HG03175 (cell line): ENCODE data around the gene CBX2.

Experiments
- ATAC-seq: cut with Tn5 transposase; IDR thresholded peaks from one replicate; pipeline ENCODE4 v1.9.1; 2021; ENCODE audit warnings: mild to moderate bottlenecking, moderate library complexity; ENCODE audit not compliant: unreplicated experiment

Gene CBX2

DNA sequence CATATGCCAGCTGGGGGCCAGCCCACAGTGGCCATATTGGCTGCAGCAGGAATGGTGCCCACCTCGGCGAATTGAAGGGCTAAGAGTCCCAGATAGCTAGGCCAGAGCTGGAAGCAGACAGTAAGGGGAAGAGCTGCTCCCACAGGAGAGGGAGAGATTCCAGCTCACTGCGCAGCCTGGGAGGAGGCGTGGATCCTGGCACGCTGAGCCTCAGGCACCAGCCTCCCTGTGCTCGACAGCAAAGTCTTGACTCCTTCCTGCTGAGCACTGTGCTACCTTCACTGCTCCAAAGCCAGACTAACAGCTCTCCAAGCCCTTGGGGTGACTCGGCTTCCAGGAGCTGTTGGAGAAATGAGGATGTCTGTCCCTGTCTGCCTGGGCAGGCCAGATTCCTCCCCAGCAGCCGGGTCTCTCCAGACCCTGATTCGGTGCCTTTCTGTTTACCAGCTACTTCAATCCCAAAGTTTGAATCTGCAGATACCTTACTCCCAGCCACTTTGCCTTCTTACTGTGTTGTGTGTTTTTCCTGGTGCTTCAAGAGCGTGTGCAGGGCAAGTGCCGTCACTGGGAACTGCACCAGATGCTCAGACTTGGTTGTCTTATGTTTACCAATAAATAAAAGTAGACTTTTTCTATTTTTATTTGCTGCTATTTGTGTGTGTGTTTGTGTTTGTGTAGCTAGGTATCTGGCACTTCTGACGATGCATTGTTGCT lies 9.1 kb downstream of the CBX2 start:
- ATAC-seq = no peak

DNA sequence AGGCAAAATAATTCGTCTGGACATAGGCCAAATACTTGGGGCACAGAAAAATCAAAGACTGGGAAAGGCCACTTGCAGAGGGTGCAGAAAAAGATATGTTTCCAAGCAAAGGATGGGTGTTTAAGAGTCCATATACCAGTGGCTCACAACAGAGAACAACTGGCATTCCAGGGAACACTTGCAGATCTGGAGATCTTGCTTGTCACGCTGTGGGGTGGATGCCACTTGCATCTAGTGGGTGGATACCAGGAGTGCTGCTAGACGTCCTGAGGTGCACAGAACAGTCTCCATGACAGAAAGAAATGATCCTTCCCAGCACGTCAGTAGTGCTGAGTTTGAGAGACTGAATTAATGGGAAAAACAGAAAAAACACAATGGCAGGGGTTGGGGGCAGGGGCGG lies 10.5 kb downstream of the CBX2 start:
- ATAC-seq = no peak

GRCh38 chr17:79788989-79789942 lies 11.3 kb downstream of the CBX2 start:
- no peak for ATAC-seq

DNA sequence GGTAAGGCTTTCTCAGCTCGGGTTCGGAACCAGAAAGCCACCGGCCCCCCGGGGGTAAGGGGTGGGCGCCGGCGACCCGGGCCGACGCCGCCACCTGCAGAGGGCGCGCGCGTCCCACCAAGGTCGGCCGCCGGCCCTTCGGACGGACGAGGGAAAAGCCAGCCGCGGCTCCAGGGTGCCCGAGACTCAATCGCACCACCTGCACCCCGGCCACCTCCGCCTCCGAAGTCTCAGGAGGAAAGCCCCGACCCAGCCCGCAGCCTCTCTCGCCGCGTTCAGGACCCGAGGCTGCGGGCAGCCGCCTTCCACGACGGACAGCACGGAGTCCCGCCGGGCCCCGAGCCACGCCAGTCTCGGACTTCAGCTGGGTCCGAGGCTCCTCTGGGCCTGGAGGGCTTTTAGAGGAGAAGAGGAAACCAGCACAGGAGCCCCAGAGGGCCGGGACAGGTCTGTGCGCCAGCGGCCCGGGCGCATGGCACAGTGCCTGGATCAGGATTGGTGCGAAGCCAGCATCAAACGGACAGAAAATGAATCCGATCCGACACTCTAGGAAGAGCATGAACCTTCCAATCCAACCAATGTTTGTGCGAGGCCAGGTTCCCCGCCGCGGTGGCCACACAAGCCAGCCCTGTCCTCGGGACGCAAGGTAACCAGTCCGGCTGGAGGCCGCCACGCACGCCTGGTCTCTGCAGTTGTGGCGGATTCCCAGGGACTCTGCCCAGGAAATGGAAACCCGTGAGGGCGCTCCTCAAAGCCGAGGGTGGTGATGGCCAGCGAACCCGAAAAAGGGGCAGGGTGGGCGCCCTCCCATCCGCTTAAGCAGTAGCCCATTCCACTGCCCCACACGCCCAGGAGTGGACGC lies 12.2 kb downstream of the CBX2 start:
- no peak for ATAC-seq

GRCh38 chr17:79790805-79791734 lies 13.1 kb downstream of the CBX2 start:
- ATAC-seq = no peak

DNA sequence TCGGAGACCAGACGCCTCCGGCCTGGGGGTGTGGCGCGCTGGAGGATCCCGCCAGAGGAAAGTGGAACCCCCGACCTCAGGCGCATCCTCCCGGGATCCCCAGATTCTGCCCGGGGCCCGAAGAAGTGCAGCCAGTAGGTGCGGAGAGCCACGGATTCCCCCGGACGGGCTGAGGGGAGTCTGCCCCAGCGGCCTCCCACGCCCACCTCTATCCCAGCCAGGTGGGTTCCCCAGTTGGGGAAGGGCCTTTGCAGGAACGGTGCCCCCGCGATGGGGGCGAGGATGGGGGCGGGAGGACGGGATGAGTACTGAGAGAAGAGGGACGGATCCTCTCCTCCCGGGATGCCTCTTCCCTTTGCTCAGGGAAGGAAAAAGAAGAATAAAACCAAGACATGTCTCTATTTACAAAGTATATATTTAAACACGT lies 13.8 kb downstream of the CBX2 start:
- no peak for ATAC-seq

DNA sequence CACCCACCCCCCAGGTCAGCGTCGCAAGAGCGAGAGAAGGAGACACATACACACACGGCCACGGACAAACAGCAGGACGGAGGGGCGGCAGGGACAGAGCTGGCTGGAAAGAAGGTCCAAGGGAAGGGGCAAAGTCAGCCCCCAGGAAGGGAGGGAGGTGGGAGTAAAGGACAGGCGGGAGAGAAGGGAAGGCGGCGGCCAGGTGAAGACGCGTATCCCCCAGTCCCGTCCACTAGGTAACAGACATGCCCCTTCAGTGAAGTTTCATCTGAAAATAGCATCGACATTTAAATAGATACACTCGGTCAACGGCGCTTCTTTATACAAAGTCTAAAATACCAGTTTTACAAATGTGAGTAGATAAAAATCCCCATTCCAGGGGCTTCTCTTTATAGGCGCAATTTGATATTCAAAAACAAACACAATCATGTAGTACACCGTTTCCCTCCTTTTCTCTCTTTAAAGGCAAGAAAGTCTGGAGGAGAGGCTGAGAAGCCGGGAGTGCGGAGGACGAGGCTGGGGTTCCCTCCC lies 14.5 kb downstream of the CBX2 start:
- ATAC-seq = no peak

- no peak for ATAC-seq
Measured at GRCh38 chr17:79792984-79793923, 15.3 kb downstream of the CBX2 start.

DNA sequence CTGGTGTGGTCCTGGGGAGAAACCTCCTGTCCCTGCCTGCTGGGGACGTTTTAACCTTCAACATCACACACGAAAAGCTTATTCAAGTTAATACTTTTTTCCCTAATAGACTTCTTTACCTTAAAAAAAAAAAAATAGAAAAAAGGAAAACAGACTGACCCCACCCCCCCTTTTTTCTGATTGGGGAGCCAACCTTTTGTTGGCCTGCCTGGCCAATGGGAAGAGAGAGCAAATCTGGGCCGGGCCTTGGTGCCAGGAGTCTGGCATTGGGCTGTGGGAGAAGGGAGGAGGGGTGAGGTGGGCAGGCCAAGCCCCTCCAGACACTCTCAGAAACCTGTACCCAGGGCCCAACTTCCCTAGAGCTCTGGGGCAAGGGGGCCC lies 16.0 kb downstream of the CBX2 start:
- ATAC-seq = no peak

DNA sequence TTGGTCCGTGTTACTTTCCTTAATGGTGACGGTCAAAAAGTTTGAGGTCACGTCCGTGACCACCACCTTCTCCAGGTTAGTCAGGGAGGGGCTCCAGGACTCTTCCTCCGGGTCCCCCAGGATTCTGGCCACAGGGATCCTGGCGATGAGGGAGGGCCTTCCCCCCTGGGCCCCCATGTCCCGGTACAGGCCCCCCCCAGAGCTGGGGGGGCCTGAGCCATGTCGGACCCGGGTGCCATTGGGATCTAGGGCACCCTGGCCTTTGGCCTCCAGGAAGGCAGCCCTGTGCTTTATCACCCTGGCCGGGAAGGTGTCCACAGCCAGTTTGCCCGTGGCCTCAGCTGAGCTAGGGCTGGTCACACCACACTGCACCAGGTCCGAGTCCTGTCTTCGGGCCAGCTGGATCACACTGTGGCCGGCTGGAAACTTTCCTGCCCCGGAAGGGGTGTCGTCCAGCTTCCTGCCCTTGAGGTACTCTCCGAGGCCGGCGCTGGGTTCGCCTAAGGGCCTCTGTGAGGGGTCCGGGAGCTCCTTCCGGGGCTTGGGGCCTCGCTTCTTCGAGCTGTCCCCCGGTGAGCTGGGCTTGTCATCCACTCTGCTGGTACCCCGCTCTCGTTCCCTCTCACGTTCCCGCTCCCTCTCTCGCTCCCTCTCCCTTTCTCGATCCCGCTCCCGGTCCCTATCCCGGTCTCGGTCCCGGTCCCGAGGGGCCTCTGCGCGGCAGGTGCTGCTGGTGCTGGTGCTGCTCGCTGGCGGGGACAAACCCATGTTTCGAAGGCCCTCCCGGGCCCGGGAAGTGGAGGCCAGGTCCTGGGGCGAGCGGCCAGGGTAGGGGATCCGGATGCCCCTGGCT lies 16.9 kb downstream of the CBX2 start:
- ATAC-seq = no peak

DNA sequence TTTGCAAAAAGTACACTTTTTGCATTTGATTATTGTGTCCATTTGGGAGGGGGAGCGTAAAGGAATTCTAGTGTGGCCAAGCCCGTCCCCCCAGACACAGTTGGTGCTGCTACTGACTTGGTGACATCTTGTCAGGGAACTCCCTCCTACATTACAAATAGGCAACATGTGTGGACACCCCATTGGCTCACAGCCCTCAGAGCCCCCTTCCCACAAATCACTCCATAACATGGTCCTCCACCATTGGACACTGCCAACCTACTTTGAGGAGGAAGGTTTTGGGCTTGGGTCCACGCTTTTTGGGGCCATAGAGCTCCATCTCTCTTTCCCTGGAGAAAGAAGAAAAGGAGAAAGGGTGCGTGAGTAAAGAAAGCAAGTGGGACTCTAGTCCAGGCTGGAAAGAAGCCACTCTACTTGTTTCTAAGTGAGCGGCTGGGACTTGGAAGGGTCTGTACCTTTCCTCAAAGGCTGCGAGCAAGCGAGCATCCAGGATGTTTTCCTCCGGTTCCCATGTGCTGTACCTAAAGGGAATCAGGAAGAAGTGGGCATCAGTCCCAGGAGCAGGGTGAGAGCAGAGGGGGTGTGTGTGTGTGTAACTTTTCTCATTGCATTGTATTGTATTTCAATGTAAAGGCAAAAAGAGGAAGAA lies 18.0 kb downstream of the CBX2 start:
- no peak for ATAC-seq

- ATAC-seq = no peak
Measured at GRCh38 chr17:79796444-79796762, 18.5 kb downstream of the CBX2 start.

GRCh38 chr17:79796763-79797491 lies 19.0 kb downstream of the CBX2 start, which contains the start of gene CBX8:
Gene CBX8 (minus strand): TSS chr17:79797077. CDS start chr17:79796998, 79 bp downstream.
- peak; percentile 92 for ATAC-seq

- ATAC-seq = no peak
Measured at GRCh38 chr17:79797492-79798298, 19.7 kb downstream of the CBX2 start.

- ATAC-seq = no peak
Measured at GRCh38 chr17:79798299-79799173, 20.6 kb downstream of the CBX2 start.
